ENCODE results near the gene ZSCAN5A. TPM values are rescaled to one million over a fixed set of nuclear protein-coding genes. Genes with fewer than 3 reads are reported as not detected.

Gene ZSCAN5A
- total and polyA plus RNA-seq, 2 donors (not counting 1 experiment from before 2014, with no cell fraction given), result 5.2 to 24.8 TPM

DNA sequence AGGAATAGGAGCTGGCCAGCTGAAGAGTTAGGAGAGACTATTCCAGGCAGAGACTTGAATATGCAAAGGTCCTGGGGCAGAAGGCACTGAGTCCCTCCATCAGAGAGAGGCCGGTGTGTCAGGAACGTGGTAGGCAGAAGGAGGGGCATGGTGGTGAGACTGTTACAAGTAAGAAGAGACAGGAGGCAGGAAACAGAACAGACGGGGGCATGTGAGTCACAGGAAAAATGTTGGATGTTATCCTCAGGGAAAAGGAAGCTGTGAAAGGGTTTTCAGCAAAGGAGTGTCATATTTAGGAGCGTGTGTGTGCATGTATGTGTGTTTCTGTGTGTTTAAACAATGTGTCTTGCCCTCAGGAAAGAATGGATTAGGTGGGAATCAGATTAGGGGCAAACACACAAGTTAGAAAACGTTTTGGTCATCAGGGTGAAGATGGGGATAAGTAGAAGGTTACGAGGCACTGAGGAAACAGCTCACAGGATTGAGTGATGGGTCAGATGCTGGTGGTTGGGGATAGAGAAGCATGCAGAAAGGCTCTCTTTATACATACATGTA lies 41.0 kb downstream of the ZSCAN5A start:
- Mint-ChIP-seq H3K9me3 (ENCODE audit: insufficient read depth) (no peaks in the 10 kb centered on the region), H3K4me1 (no peaks in the 10 kb centered on the region), H3K27me3 (no peaks in the 10 kb centered on the region), H3K27ac (no peak overlapping the region), H3K4me3 (no peak overlapping the region)
- ATAC-seq (ENCODE audit: low read depth) (no peak), DNase-seq (no peak)
- H3K79me2 ChIP-seq (ENCODE audit: control insufficient read depth, insufficient read depth, low read length), result no peaks in the 10 kb centered on the region
- H3K4me3 ChIP-seq (ENCODE audit: control extremely low read depth in 1 of 5, extremely low read depth in 1 of 5, insufficient read depth in 1 of 5, low read depth in 2 of 5, low read length in 4 of 5), result no peak overlapping the region
- ChIA-PET POLR2A (no interaction called here), CTCF (interaction anchor here (1.3 to 2.1 kb wide), 2 partner anchors 20 to 22 kb away, joined by 4 to 6 read pairs; no protein-coding TSS in a partner anchor)
- H3K4me1 ChIP-seq (ENCODE audit: control insufficient read depth in 2 of 2, insufficient read depth in 2 of 2, low read length in 2 of 2), result no peaks in the 10 kb centered on the region
- no peak overlapping the region for H3K27ac ChIP-seq (ENCODE audit: low read length in 2 of 2)
- H3K4me2 ChIP-seq (replicated peaks; ENCODE audit: low read depth, low read length, poor library complexity, severe bottlenecking), result no peak overlapping the region
- intact Hi-C loops (cut with micrococcal nuclease), result no loop called here
- WGBS (ENCODE audit: insufficient coverage), result 67% methylated on average over 4 of the region's 6 CpGs
- H3K9ac ChIP-seq (ENCODE audit: low read length), result no peak overlapping the region
- H4K20me1 ChIP-seq (ENCODE audit: control insufficient read depth, insufficient read depth, low read length, poor library complexity, severe bottlenecking), result no peaks in the 10 kb centered on the region
- no peak for TF ChIP-seq EZH2 (IDR thresholded peaks at IDR 0.05; ENCODE audit: borderline replicate concordance, insufficient read depth, low read depth, low read length, poor library complexity, severe bottlenecking)
- no peaks in the 10 kb centered on the region for H3K27me3 ChIP-seq (replicated peaks in 1 of 4; ENCODE audit: control extremely low read depth in 1 of 4, control insufficient read depth in 3 of 4, insufficient read depth in 4 of 4, low read length in 3 of 4)
- peaks cover 0 to 4% (median 0%) of the 10 kb centered on the region in 3 donors for H3K9me3 ChIP-seq (ENCODE audit: control extremely low read depth in 1 of 3, control insufficient read depth in 2 of 3, insufficient read depth in 1 of 3, low read length in 2 of 3)
- H2AFZ ChIP-seq (ENCODE audit: insufficient read depth, low read depth, low read length, poor library complexity, severe bottlenecking), result no peak overlapping the region
- H3K36me3 ChIP-seq (replicated peaks in 1 of 2; ENCODE audit: control extremely low read depth in 1 of 2, control insufficient read depth in 1 of 2, extremely low read depth in 1 of 2, insufficient read depth in 2 of 2, low read length in 1 of 2), result peaks cover 0 to 5% of the 10 kb centered on the region in 2 experiments

DNA sequence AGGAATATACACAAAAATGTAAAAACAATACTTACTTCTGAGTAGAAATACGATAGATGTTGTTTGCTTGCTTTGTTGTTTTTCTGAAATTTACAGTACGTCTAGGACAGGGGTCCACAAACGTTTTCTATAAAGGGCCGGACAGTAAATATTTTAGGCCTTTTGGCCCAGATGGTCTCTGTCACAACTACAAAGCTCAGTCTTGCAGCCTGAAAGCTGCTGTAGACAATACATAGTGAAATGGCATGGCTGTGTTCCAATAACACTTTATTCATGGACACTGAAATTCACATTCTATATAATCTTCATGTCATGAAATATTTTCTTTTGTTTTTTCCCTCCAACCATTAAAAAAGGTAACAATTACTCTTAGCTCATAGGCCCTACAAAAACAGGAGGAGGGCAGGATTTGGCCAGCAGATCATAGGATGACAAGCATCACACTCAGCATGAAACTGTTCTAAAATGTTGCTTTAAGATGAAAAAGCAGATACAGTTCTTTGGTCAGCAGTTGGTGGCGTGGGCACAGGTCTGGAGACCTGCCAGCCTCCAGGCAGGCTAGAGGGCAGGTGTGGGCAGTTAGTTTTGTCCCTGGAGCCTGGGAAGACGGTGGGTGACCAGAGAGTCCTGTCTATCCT lies 42.4 kb downstream of the ZSCAN5A start, which contains the start of gene EDDM13:
Gene EDDM13 (plus strand): TSS at position 588 of the 638 bp plus-strand sequence. CDS start 87 bp downstream, outside the sequence.
- H3K36me3 ChIP-seq (replicated peaks in 1 of 2; ENCODE audit: control extremely low read depth in 1 of 2, control insufficient read depth in 1 of 2, extremely low read depth in 1 of 2, insufficient read depth in 2 of 2, low read length in 1 of 2), result peaks cover 0 to 2% of the 10 kb centered on the region in 2 experiments
- ATAC-seq (ENCODE audit: low read depth), result no peak
- no peaks in the 10 kb centered on the region for H3K4me1 ChIP-seq (ENCODE audit: control insufficient read depth in 2 of 2, insufficient read depth in 2 of 2, low read length in 2 of 2)
- intact Hi-C loops (cut with micrococcal nuclease), result no loop called here
- no peak within 1 kb of the TSS for H3K9ac ChIP-seq (ENCODE audit: low read length)
- POLR2A ChIA-PET, result no interaction called here
- H3K4me2 ChIP-seq (replicated peaks; ENCODE audit: low read depth, low read length, poor library complexity, severe bottlenecking), result no peak within 1 kb of the TSS
- Mint-ChIP-seq H3K4me1 (no peaks in the 10 kb centered on the region), H3K4me3 (no peak within 1 kb of the TSS), H3K27me3 (no peaks in the 10 kb centered on the region), H3K27ac (no peak within 1 kb of the TSS), H3K9me3 (ENCODE audit: insufficient read depth) (no peaks in the 10 kb centered on the region)
- H3K9me3 ChIP-seq (ENCODE audit: control extremely low read depth in 1 of 3, control insufficient read depth in 2 of 3, insufficient read depth in 1 of 3, low read length in 2 of 3), result peaks cover 0 to 4% (median 0%) of the 10 kb centered on the region in 3 donors
- DNase-seq, result no peak
- TF ChIP-seq EZH2 (IDR thresholded peaks at IDR 0.05; ENCODE audit: borderline replicate concordance, insufficient read depth, low read depth, low read length, poor library complexity, severe bottlenecking), result no peak
- TF ChIP-seq, protein P1, sequence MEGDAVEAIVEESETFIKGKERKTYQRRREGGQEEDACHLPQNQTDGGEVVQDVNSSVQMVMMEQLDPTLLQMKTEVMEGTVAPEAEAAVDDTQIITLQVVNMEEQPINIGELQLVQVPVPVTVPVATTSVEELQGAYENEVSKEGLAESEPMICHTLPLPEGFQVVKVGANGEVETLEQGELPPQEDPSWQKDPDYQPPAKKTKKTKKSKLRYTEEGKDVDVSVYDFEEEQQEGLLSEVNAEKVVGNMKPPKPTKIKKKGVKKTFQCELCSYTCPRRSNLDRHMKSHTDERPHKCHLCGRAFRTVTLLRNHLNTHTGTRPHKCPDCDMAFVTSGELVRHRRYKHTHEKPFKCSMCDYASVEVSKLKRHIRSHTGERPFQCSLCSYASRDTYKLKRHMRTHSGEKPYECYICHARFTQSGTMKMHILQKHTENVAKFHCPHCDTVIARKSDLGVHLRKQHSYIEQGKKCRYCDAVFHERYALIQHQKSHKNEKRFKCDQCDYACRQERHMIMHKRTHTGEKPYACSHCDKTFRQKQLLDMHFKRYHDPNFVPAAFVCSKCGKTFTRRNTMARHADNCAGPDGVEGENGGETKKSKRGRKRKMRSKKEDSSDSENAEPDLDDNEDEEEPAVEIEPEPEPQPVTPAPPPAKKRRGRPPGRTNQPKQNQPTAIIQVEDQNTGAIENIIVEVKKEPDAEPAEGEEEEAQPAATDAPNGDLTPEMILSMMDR (IDR thresholded peaks at IDR 0.05), result no peak
- no peak within 1 kb of the TSS for H3K27ac ChIP-seq (ENCODE audit: low read length in 2 of 2)
- no peak within 1 kb of the TSS for H3K4me3 ChIP-seq (ENCODE audit: control extremely low read depth in 1 of 5, extremely low read depth in 1 of 5, insufficient read depth in 1 of 5, low read depth in 2 of 5, low read length in 4 of 5)
- no peak within 1 kb of the TSS for H2AFZ ChIP-seq (ENCODE audit: insufficient read depth, low read depth, low read length, poor library complexity, severe bottlenecking)
- CTCF ChIA-PET, result interaction anchor here (2.1 kb wide), 1 partner anchor 19 kb away, joined by 6 read pairs; no protein-coding TSS in a partner anchor
- 92% methylated on average over 4 of the region's 6 CpGs for WGBS (ENCODE audit: insufficient coverage)
- no peaks in the 10 kb centered on the region for H3K27me3 ChIP-seq (replicated peaks in 1 of 4; ENCODE audit: control extremely low read depth in 1 of 4, control insufficient read depth in 3 of 4, insufficient read depth in 4 of 4, low read length in 3 of 4)
- no peaks in the 10 kb centered on the region for H4K20me1 ChIP-seq (ENCODE audit: control insufficient read depth, insufficient read depth, low read length, poor library complexity, severe bottlenecking)
- no peaks in the 10 kb centered on the region for H3K79me2 ChIP-seq (ENCODE audit: control insufficient read depth, insufficient read depth, low read length)

Data from B cell (primary cell).